Measurements from ENCODE around the gene CHAMP1.
"Not testable (repeated sequence)": the region's sequence is repeated elsewhere in the genome, so short reads cannot be mapped to it uniquely, and the experiment has no call there.

Gene CHAMP1

GRCh38 chr13:114334305-114335053, 20.2 kb downstream of the CHAMP1 start:
- DNase-seq (ENCODE audit: low spot score), result no peak

- DNase-seq (ENCODE audit: low spot score), result not testable (repeated sequence)
Observed at GRCh38 chr13:114336457-114336856, 22.2 kb downstream of the CHAMP1 start.

DNA sequence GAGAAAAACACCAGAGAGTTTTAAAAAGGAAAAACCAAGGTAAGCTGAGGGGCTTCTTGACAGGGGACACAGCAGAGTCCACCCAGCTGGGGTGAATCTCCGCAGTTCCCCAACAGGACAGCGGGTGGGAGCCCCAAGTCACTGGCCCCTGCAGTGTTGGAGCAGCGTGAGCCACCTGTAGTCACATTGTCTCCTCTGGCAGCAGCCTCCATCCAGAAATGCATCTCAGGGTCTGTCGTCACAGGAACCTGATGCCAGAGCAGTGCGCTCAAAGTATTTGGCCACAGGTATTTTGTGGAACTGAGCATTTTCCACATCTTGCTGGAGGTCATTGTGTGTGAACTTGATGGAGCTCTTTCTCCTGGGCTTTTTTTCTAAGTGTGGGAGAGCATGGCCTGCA, 24.7 kb downstream of the CHAMP1 start:
- DNase-seq (ENCODE audit: low spot score), result no peak

DNA sequence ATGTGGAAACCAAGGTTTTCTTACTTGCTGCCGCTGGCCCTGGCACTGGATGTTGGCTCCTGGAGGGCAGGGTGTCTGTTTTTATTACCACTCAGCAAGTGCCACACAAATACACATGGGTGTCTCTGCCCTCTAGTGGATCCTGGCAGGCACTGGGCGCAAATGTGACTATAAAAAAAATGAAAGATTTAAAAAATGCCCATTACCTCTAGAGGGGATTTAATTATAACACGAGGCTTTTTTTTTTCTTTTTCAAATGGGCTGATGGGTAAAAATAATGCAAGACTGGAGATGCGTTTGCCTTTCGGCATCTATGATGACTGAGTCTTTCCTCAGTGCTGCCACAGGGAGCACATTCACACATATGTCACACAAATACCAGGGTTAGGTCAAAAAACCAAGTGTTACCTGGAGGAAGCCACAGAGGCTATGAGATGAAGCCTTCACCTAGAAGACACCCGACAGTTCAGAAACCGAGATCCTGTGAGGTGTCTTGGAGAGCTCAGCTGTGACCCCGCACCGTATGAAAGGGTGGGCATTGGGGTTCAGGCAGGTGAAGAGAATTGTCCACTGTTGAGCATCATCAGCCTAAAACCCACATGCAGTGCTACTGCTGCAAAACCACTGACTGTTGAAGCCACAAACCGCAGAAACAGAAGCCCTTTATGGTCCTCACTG, 25.7 kb downstream of the CHAMP1 start:
- DNase-seq (ENCODE audit: low spot score), result peak; percentile 55

- no peak for DNase-seq (ENCODE audit: low spot score)
Observed at GRCh38 chr13:114341003-114341777, 26.9 kb downstream of the CHAMP1 start.

GRCh38 chr13:114347256-114347655, 33.0 kb downstream of the CHAMP1 start:
- DNase-seq (ENCODE audit: low spot score), result not testable (repeated sequence)

DNA sequence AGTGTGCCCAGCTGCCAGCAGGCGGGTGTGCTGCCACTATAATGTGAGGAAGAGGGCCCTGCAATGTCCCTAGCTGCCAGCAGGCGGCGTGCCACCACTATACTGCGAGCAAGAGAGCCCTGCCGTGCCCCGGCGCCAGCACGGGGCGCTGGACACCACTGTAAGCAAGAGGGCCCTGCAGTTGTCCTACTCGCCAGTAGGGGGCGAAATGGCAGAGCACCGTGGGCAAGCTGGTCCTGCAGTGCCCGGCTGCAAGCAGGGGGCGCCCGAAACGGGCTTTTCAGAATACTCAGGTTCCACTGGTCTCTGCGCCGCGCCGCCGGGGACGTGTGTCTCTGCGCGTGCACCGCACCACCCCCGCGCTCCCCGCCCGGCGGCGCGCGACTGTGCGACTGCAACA, 38.5 kb downstream of the CHAMP1 start:
- not testable (repeated sequence) for DNase-seq (ENCODE audit: low spot score)

DNA sequence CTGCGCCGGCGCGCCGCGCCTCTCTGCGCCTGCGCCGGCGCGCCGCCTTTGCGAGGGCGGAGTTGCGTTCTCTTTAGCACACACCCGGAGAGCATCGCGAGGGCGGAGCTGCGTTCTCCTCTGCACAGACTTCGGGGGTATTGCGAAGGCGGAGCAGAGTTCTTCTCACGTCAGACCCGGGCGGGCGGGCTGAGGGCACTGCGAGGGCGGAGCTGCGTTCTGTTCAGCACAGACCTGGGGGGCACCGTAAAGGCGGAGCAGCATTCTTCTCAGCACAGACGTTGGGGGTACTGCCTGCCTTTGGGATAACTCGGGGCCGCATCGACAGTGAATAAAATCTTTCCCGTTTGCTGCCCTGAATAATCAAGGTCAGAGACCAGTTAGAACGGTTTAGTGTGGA, 39.1 kb downstream of the CHAMP1 start:
- not testable (repeated sequence) for DNase-seq (ENCODE audit: low spot score)

Data from AG20443 (cell line).